ENCODE measurements around the gene CHST5. TPM values are rescaled to one million over a fixed set of nuclear protein-coding genes. Genes with fewer than 3 reads are reported as not detected.

The CHST5 gene
- total and polyA plus RNA-seq, 2 donors (not counting 3 experiments of a cell fraction or from before 2014, with no cell fraction given): 0.23 to 0.29 TPM

GRCh38 chr16:75506574-75506973 lies 29.3 kb downstream of the CHST5 start:
- no peak overlapping the region for H2AFZ ChIP-seq (ENCODE audit: low read depth, low read length)
- H4K20me1 ChIP-seq (replicated peaks; ENCODE audit: control insufficient read depth, extremely low read depth, insufficient read depth, low read length): no peaks in the 10 kb centered on the region
- POLR2A ChIA-PET: no interaction called here
- no peaks in the 10 kb centered on the region for H3K36me3 ChIP-seq (ENCODE audit: control insufficient read depth in 2 of 2, extremely low read depth in 1 of 2, insufficient read depth in 2 of 2, low read length in 2 of 2)
- CTCF ChIA-PET: interaction anchor here (3.4 kb wide), 1 partner anchor 11 kb away, joined by 16 read pairs; no protein-coding TSS in a partner anchor
- dilution Hi-C loops (cut with MboI; ENCODE audit: extremely low pct_ligation_motif_present, low sequenced_read_pairs): no loop called here
- H3K9me3 ChIP-seq (replicated peaks; ENCODE audit: control insufficient read depth, insufficient read depth, low read length): no peaks in the 10 kb centered on the region
- BruUV-seq (replicated peaks): no TSS peak
- DNase-seq (ENCODE audit: low read depth, low spot score) (no peak), FAIRE-seq (no peak)
- H3K4me1 ChIP-seq (ENCODE audit: control insufficient read depth, extremely low read depth, insufficient read depth, low read length): peaks cover 6% of the 10 kb centered on the region
- no peaks in the 10 kb centered on the region for H3K9me1 ChIP-seq (replicated peaks; ENCODE audit: control insufficient read depth, extremely low read depth, insufficient read depth, low read length)
- TF ChIP-seq MAX (IDR thresholded peaks at IDR 0.05; ENCODE audit: insufficient read depth, insufficient read length): no peak
- TF ChIP-seq FOS (IDR thresholded peaks at IDR 0.05; ENCODE audit: borderline replicate concordance, insufficient read depth, low read length): no peak
- TF ChIP-seq JUN (IDR thresholded peaks at IDR 0.05; ENCODE audit: borderline replicate concordance, insufficient read depth, insufficient read length, low read depth): no peak
- TF ChIP-seq POLR2A (IDR thresholded peaks at IDR 0.05; ENCODE audit: low read depth, low read length): no peak
- TF ChIP-seq CTCF (IDR thresholded peaks at IDR 0.05; ENCODE audit: extremely low read depth in 1 of 2, insufficient read depth in 1 of 2, low read depth in 1 of 2, low read length in 2 of 2): no peak
- no peak for TF ChIP-seq EZH2 (IDR thresholded peaks at IDR 0.05; ENCODE audit: borderline replicate concordance, low read depth, low read length, severe bottlenecking)
- no peak for TF ChIP-seq POLR2AphosphoS5 (IDR thresholded peaks at IDR 0.05; ENCODE audit: insufficient read depth, low read depth, low read length)
- TF ChIP-seq MYC (IDR thresholded peaks at IDR 0.05; ENCODE audit: low read depth, low read length): no peak
- no peak for TF ChIP-seq GATA2 (IDR thresholded peaks at IDR 0.05; ENCODE audit: insufficient read depth, insufficient read length, low read depth, low read length)
- no peaks in the 10 kb centered on the region for H3K27me3 ChIP-seq (ENCODE audit: control insufficient read depth in 2 of 2, insufficient read depth in 2 of 2, low read length in 2 of 2)
- no peak overlapping the region for H3K4me2 ChIP-seq (ENCODE audit: insufficient read depth, low read length)
- no peaks in the 10 kb centered on the region for H3K79me2 ChIP-seq (ENCODE audit: control insufficient read depth, insufficient read depth, low read length)
- H3K4me3 ChIP-seq (replicated peaks in 1 of 3; ENCODE audit: insufficient read depth in 1 of 3, low read depth in 1 of 3, low read length in 3 of 3): no peak overlapping the region
- H3K27ac ChIP-seq (ENCODE audit: insufficient read depth, low read depth, low read length): no peak overlapping the region
- intact Hi-C loops (cut with micrococcal nuclease): no loop called here
- no peak overlapping the region for H3K9ac ChIP-seq (replicated peaks; ENCODE audit: extremely low read depth, insufficient read depth, low read length)
